Ishikawa (cell line): ENCODE measurements around the gene PID1.

Experiments
- CEBPB ChIP-seq: IDR thresholded peaks from 2 replicates; pipeline ENCODE4 v1.6.1; 2012
- CREB1 ChIP-seq: IDR thresholded peaks from 2 replicates; pipeline ENCODE4 v1.6.1; 2012; ENCODE audit warnings: low read depth
- EGR1 ChIP-seq: IDR thresholded peaks from 2 replicates; pipeline ENCODE4 v1.6.1; 2012
- EP300 ChIP-seq: IDR thresholded peaks from 2 replicates; pipeline ENCODE4 v1.6.1; 2012; ENCODE audit warnings: borderline replicate concordance
- FOXM1 ChIP-seq: IDR thresholded peaks from 2 replicates; pipeline ENCODE4 v1.6.1; 2012; ENCODE audit warnings: low read depth, borderline replicate concordance
- MAX ChIP-seq: IDR thresholded peaks from 2 replicates; pipeline ENCODE4 v1.6.1; 2012
- NFIC ChIP-seq: IDR thresholded peaks from 2 replicates; pipeline ENCODE4 v1.6.1; 2012
- RAD21 ChIP-seq: IDR thresholded peaks from 2 replicates; pipeline ENCODE4 v1.6.1; 2012; ENCODE audit warnings: low read depth
- REST ChIP-seq: IDR thresholded peaks from 2 replicates; pipeline ENCODE4 v1.6.1; 2012; ENCODE audit warnings: low read depth, mild to moderate bottlenecking
- TAF1 ChIP-seq: IDR thresholded peaks from 2 replicates; pipeline ENCODE4 v1.6.1; 2012; ENCODE audit warnings: low read depth, mild to moderate bottlenecking
- TCF12 ChIP-seq: IDR thresholded peaks from 2 replicates; pipeline ENCODE4 v1.6.1; 2012; ENCODE audit warnings: low read depth
- TEAD4 ChIP-seq: IDR thresholded peaks from 2 replicates; pipeline ENCODE4 v1.6.1; 2012
- USF1 ChIP-seq: IDR thresholded peaks from 2 replicates; pipeline ENCODE4 v1.6.1; 2012
- YY1 ChIP-seq: IDR thresholded peaks from 2 replicates; pipeline ENCODE4 v1.6.1; 2012; ENCODE audit warnings: low read depth
- ZBTB7A ChIP-seq: IDR thresholded peaks from 2 replicates; pipeline ENCODE4 v1.6.1; 2012; ENCODE audit warnings: low read depth

Gene PID1

GRCh38 chr2:229088966-229089700, 182.0 kb downstream of the PID1 start:
- TF ChIP-seq USF1 (no peak), TCF12 (no peak), CREB1 (no peak)

- no peak for TF ChIP-seq TEAD4
- TF ChIP-seq FOXM1: no peak
- no peak for TF ChIP-seq MAX
- no peak for TF ChIP-seq ZBTB7A
- TF ChIP-seq TAF1: no peak
- no peak for TF ChIP-seq NFIC
- no peak for TF ChIP-seq CREB1
- TF ChIP-seq CEBPB: no peak
- TF ChIP-seq REST: no peak
- no peak for TF ChIP-seq EP300
These were observed 182.6 kb downstream of the PID1 start for GRCh38 chr2:229088517-229088913.

GRCh38 chr2:229087843-229088516, 183.1 kb downstream of the PID1 start:
- TF ChIP-seq CEBPB: no peak

GRCh38 chr2:229087267-229087666, 183.8 kb downstream of the PID1 start:
- TF ChIP-seq EGR1: no peak
- TF ChIP-seq TAF1: no peak
- no peak for TF ChIP-seq RAD21
- TF ChIP-seq YY1: no peak
- no peak for TF ChIP-seq NFIC
- no peak for TF ChIP-seq EP300
- TF ChIP-seq TCF12: no peak
- no peak for TF ChIP-seq REST
- no peak for TF ChIP-seq USF1
- no peak for TF ChIP-seq CEBPB
- no peak for TF ChIP-seq TEAD4

GRCh38 chr2:229085439-229085838, 185.6 kb downstream of the PID1 start:
- no peak for TF ChIP-seq NFIC
- TF ChIP-seq CREB1: no peak
- TF ChIP-seq MAX: no peak
- no peak for TF ChIP-seq USF1
- TF ChIP-seq RAD21: no peak
- TF ChIP-seq EP300: no peak
- TF ChIP-seq CEBPB: no peak
- no peak for TF ChIP-seq EGR1
- TF ChIP-seq TAF1: no peak
- no peak for TF ChIP-seq YY1
- TF ChIP-seq REST: no peak
- TF ChIP-seq TCF12: no peak
- no peak for TF ChIP-seq FOXM1
- TF ChIP-seq ZBTB7A: no peak
- TF ChIP-seq TEAD4: no peak
